Hematopoietic multipotent progenitor cell treated with erythropoietin and hydrocortisone succinate and interleukin-3 and kit ligand, for 8 days (in vitro differentiated cells): ENCODE results near the gene PCDHB7.
"Not testable (repeated sequence)": the region's sequence is repeated elsewhere in the genome, so short reads cannot be mapped to it uniquely, and the experiment has no call there.

Source experiments
- DNase-seq: peaks from one replicate; pipeline ENCODE4 v3.0.0-alpha.2; 2015

The PCDHB7 gene

GRCh38 chr5:141172381-141173204 is at the start of gene PCDHB7:
TSS of gene PCDHB7 (plus strand) at chr5:141172644. CDS start at chr5:141172836, 192 bp downstream.
- DNase-seq: peak; percentile 29

- DNase-seq: not testable (repeated sequence)
Measured at GRCh38 chr5:141123396-141124135, 48.9 kb upstream of the PCDHB7 start.

DNA sequence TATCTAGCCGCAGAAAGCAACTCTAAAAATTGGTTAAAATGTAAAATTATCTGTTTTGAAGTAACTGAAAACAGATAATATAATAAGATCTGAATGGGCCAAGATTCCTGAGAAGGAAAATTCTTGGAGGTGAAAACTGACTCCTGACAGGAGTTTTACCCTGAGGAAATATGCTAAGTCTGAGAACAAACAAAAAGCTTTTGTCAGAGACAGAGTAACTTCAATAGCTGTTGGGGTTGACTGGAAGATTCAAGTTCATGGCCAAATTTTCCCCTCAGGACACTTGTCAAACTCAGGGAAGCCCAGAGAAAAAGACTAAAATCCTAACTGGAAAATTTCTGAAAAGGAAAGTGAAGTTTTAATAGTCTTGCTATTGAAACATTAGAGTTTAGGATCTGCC is 45.1 kb upstream of the PCDHB7 start:
- DNase-seq: no peak

GRCh38 chr5:141135030-141135717 is 37.3 kb upstream of the PCDHB7 start, which contains the start of gene PCDHB5:
TSS of gene PCDHB5 (plus strand) at chr5:141135206. CDS start at chr5:141135435, 229 bp downstream.
- DNase-seq: peak; percentile 13

DNA sequence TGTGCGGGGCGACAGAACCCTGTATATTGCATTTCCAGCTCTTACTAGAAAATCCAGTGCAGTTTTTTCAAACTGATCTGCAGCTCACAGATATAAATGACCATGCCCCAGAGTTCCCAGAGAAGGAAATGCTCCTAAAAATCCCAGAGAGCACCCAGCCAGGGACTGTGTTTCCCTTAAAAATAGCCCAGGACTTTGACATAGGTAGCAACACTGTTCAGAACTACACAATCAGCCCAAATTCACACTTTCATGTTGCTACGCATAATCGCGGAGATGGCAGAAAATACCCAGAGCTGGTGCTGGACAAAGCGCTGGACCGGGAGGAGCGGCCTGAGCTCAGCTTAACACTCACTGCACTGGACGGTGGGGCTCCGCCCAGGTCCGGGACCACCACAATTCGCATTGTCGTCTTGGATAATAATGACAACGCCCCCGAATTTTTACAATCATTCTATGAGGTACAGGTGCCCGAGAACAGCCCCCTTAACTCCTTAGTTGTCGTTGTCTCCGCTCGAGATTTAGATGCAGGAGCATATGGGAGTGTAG is 36.7 kb upstream of the PCDHB7 start:
- no peak for DNase-seq

DNA sequence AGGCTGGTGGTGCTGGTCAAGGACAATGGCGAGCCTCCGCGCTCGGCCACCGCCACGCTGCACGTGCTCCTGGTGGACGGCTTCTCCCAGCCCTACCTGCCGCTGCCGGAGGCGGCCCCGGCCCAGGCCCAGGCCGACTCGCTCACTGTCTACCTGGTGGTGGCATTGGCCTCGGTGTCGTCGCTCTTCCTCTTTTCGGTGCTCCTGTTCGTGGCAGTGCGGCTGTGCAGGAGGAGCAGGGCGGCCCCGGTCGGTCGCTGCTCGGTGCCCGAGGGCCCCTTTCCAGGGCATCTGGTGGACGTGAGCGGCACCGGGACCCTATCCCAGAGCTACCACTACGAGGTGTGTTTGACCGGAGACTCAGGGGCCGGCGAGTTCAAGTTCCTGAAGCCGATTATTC is 35.1 kb upstream of the PCDHB7 start:
- DNase-seq: not testable (repeated sequence)

DNA sequence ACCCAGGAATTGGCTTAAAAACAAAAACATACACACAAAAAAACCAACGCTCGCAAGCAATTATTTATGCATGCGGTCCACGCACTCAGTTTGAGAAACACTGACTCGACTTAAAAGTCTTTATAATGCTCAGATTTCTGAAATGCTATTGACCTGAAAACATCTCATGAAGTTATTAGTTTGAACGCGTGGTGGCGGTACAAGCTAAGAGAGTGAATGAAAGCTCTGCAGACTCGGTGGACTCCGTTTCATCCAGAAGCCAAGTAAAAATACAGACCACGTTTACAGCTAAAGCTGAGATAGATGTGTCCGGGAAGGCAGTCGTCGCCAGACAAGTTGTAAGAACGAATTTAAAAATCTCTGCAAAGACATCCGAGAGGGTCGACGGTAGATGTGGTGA is 22.6 kb upstream of the PCDHB7 start, which contains the start of gene PCDHB6:
PCDHB6 (plus strand) TSS at position 246 of the 400 bp plus-strand sequence. CDS start 201 bp downstream, outside the sequence.
- no peak for DNase-seq

DNA sequence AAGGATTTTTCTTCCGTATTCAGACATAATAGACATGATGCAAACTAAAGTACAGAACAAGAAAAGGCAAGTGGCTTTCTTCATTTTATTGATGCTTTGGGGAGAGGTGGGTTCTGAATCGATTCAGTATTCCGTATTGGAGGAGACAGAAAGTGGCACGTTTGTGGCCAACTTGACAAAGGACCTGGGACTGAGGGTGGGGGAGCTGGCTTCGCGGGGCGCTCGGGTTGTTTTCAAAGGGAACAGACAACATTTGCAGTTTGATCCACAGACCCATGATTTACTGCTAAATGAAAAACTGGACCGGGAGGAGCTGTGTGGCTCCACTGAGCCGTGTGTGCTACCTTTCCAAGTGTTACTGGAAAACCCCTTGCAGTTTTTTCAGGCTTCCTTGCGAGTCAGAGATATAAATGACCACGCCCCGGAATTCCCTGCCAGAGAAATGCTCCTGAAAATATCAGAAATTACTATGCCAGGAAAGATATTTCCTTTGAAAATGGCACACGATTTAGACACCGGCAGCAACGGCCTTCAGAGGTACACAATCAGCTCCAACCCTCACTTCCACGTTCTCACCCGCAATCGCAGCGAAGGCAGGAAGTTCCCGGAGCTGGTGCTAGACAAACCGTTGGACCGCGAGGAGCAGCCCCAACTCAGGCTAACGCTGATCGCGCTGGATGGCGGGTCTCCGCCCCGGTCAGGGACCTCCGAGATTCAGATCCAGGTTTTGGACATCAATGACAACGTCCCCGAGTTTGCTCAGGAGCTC is 22.0 kb upstream of the PCDHB7 start:
- DNase-seq: no peak

DNA sequence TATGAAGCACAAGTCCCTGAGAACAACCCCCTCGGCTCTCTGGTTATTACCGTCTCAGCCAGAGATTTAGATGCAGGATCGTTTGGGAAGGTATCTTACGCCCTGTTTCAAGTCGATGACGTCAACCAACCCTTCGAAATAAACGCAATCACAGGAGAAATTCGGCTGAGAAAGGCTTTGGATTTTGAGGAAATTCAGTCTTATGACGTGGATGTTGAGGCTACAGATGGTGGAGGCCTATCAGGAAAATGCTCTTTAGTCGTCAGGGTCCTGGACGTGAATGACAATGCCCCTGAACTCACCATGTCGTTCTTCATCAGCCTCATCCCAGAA is 21.5 kb upstream of the PCDHB7 start:
- no peak for DNase-seq

DNA sequence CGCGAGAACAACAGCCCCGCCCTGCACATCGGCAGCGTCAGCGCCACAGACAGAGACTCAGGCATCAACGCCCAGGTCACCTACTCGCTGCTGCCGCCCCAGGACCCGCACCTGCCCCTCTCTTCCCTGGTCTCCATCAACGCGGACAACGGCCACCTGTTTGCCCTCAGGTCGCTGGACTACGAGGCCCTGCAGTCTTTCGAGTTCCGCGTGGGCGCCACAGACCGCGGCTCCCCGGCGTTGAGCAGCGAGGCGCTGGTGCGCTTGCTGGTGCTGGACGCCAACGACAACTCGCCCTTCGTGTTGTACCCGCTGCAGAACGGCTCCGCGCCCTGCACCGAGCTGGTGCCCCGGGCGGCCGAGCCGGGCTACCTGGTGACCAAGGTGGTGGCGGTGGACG is 20.8 kb upstream of the PCDHB7 start:
- not testable (repeated sequence) for DNase-seq

DNA sequence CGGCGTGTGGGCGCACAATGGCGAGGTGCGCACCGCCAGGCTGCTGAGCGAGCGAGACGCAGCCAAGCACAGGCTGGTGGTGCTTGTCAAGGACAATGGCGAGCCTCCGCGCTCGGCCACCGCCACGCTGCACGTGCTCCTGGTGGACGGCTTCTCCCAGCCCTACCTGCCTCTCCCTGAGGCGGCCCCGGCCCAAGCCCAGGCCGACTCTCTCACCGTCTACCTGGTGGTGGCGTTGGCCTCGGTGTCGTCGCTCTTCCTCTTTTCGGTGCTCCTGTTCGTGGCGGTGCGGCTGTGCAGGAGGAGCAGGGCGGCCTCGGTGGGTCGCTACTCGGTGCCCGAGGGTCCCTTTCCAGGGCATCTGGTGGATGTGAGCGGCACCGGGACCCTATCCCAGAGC is 20.3 kb upstream of the PCDHB7 start:
- not testable (repeated sequence) for DNase-seq

DNA sequence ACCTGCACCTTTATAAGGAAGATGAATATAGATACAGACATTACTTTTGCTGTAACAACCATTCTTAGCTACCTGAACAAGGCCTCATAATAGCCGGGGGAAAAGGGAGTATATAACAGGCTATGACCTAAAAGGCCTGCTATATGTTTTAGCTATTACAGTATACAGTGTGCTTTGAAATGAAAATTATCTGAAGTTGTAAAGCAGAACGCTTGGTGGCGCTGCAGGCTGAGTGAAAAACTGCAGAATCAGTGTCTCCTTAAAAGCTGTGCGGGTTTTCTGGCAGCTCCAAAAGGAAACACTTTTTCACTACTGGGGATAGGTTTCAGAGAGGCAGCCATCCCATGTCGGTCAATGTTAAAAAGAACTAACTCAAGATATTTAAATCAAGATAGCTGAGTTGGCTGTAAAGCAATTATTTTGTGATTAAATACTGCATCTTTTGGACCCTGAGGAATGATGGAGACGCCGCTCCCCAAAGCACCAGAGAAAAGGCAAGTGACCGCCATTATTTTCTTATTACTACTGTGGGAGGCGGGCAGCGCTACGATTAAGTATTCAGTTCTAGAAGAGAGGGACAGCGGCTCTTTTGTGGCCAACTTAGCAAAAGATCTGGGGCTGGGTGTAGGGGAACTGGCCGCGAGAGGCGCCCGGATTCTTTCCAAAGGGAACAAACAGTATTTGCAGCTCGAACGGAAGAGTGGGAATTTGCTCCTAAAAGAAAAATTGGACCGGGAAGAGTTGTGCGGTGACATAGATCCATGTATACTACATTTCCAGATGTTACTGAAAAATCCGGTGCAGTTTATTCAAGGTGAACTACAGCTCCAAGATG is 16.7 kb upstream of the PCDHB7 start:
- DNase-seq: no peak

GRCh38 chr5:141157356-141157755 is 15.1 kb upstream of the PCDHB7 start:
- not testable (repeated sequence) for DNase-seq

GRCh38 chr5:141157901-141158300 is 14.5 kb upstream of the PCDHB7 start:
- DNase-seq: not testable (repeated sequence)

DNA sequence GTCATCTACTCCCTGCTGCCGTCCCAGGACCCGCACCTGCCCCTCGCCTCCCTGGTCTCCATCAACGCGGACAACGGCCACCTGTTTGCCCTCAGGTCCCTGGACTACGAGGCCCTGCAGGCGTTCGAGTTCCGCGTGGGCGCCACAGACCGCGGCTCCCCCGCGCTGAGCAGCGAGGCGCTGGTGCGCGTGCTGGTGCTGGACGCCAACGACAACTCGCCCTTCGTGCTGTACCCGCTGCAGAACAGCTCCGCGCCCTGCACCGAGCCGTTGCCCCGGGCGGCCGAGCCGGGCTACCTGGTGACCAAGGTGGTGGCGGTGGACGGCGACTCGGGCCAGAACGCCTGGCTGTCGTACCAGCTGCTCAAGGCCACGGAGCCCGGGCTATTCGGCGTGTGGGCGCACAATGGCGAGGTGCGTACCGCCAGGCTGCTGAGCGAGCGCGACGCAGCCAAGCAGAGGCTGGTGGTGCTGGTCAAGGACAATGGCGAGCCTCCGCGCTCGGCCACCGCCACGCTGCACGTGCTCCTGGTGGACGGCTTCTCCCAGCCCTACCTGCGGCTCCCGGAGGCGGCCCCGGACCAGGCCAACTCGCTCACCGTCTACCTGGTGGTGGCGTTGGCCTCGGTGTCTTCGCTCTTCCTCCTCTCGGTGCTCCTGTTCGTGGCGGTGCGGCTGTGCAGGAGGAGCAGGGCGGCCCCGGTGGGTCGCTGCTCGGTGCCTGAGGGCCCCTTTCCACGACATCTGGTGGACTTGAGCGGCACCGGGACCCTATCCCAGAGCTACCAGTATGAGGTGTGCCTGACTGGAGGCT is 2.1 kb downstream of the PCDHB7 start:
- not testable (repeated sequence) for DNase-seq

DNA sequence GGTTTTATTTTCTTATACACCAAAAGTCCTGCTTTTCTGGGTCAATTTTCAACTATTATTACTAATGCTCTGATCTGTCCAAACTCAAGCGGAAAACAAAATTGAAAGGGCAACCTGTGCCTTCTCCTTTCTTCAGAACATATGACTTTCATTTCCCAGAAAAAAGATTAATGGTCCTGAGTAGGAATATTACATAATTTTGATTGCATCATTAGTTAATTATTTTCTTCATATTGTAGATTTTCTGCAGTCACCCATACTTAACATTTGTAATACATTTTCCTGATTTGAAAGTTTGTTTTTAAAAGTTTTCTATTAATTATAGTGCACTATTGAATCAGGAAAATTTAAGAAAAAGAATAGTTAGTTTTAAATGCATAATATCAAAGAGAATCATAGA is 3.5 kb downstream of the PCDHB7 start:
- no peak for DNase-seq

GRCh38 chr5:141177577-141178191 is 5.2 kb downstream of the PCDHB7 start, which contains the start of gene PCDHB8:
TSS of gene PCDHB8 (plus strand) at chr5:141177790. CDS start at chr5:141178035, 245 bp downstream.
- DNase-seq: not testable (repeated sequence)

- DNase-seq: not testable (repeated sequence)
Measured at GRCh38 chr5:141179371-141179770, 6.9 kb downstream of the PCDHB7 start.

DNA sequence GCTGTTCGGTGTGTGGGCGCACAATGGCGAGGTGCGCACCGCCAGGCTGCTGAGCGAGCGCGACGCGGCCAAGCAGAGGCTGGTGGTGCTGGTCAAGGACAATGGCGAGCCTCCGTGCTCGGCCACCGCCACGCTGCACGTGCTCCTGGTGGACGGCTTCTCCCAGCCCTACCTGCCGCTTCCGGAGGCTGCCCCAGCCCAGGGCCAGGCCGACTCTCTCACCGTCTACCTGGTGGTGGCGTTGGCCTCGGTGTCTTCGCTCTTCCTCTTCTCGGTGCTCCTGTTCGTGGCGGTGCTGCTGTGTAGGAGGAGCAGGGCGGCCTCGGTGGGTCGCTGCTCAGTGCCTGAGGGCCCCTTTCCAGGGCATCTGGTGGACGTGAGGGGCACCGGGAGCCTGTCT is 7.4 kb downstream of the PCDHB7 start:
- not testable (repeated sequence) for DNase-seq

DNA sequence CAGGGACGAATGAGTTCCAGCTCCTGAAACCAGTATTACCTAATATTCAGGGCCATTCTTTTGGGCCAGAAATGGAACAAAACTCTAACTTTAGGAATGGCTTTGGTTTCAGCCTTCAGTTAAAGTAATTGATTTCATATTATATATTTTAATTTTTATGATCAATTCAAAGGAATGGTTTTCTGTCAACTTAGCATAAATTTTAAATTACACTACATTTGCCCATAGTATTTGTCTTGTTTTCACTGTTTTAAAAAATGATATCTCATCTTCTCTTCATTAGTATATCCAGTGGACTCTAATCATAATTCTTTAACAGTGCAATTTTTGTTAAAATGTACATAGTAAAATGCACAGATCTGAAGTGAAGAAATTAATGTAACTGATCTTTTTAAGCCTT is 7.9 kb downstream of the PCDHB7 start:
- DNase-seq: no peak
